ENCODE results near the gene ZMIZ2.
"Not testable (repeated sequence)": the region's sequence is repeated elsewhere in the genome, so short reads cannot be mapped to it uniquely, and the experiment has no call there.

- TF ChIP-seq CTCF (optimal IDR thresholded peaks at IDR 0.05 in 1 of 3, IDR thresholded peaks at IDR 0.05 in 1 of 3, conservative IDR thresholded peaks at IDR 0.05 in 1 of 3; ENCODE audit: extremely low read depth in 1 of 3, insufficient read depth in 2 of 3, low read length in 3 of 3); EZH2 (IDR thresholded peaks at IDR 0.05; ENCODE audit: low read length): not testable (repeated sequence)
These were observed 49.0 kb upstream of the ZMIZ2 start for GRCh38 chr7:44699598-44699997.

All from keratinocyte (primary cell).